Measurements from ENCODE around the gene U2SURP. TPM values are rescaled to one million over a fixed set of nuclear protein-coding genes. Genes with fewer than 3 reads are reported as not detected.
A peak's percentile ranks its signal among the peaks of the same experiment; 100 is the strongest.

The U2SURP gene
- total and polyA plus RNA-seq, 10 of the 15 experiments (the other 5 are each of a cell fraction or from before 2014, with no cell fraction given): 76.3 to 277 (median 150) TPM

DNA sequence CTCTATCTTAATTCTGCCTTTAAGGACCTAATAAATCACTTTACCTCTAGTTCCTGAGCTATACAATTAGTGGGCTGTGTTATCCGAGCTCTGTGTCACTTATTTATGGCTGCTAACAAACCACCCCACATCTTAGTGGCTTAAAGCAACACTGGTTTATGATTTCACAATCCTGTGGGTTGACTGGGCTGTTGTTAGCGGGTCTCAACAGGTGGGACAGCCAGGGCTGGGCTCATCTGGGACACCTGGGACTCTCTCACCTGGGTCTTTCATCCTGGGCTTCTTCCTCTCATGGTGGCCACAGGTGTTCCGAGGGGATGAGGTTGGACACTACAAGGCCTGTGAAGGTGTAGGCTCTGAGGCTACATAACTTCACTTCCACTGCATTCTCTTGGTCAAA is 82.4 kb downstream of the U2SURP start:
- Histone ChIP-seq H3K4me3 (no peak overlapping the region), H3K79me2 (ENCODE audit: control insufficient read depth, insufficient read depth, low read length) (no peaks in the 10 kb centered on the region), H3K9me3 (replicated peaks; ENCODE audit: control insufficient read depth, insufficient read depth, low read length) (no peaks in the 10 kb centered on the region; the same call in 2 of the 3 replicates), H3K27me3 (replicated peaks in 1 of 2; ENCODE audit: control insufficient read depth in 2 of 2, insufficient read depth in 2 of 2, low read length in 1 of 2) (no peaks in the 10 kb centered on the region), H3K27ac (ENCODE audit: control insufficient read depth, insufficient read depth) (no peak overlapping the region), H3K9ac (ENCODE audit: control insufficient read depth, insufficient read depth, low read length) (no peak overlapping the region), H3K4me2 (ENCODE audit: control insufficient read depth, insufficient read depth) (no peak overlapping the region), H3K4me1 (ENCODE audit: control insufficient read depth, insufficient read depth, low read length) (peaks cover 35% of the 10 kb centered on the region), H2AFZ (ENCODE audit: control insufficient read depth, low read depth, low read length) (peak overlapping the region; percentile 1), H4K20me1 (ENCODE audit: control insufficient read depth, insufficient read depth) (no peaks in the 10 kb centered on the region), H3K36me3 (ENCODE audit: control insufficient read depth in 2 of 2, insufficient read depth in 2 of 2, low read length in 1 of 2) (no peaks in the 10 kb centered on the region; a peak in 1 of 4 replicates)
- FAIRE-seq (no peak), DNase-seq (ENCODE audit: low read depth, low spot score) (no peak), ATAC-seq (no peak)
- TF ChIP-seq CHD4 (IDR thresholded peaks at IDR 0.05) (no peak), SMC3 (IDR thresholded peaks at IDR 0.05; ENCODE audit: borderline replicate concordance, low read length) (no peak), EGR1 (IDR thresholded peaks at IDR 0.05; ENCODE audit: borderline replicate concordance in 1 of 2, low read depth in 2 of 2, low read length in 2 of 2) (no peak), NR2C2 (IDR thresholded peaks at IDR 0.05; ENCODE audit: borderline replicate concordance, control insufficient read depth, insufficient read length, low read depth) (no peak), RB1 (IDR thresholded peaks at IDR 0.05; ENCODE audit: borderline replicate concordance) (no peak), SIN3A (IDR thresholded peaks at IDR 0.05; ENCODE audit: low read depth, low read length) (no peak), ZZZ3 (IDR thresholded peaks at IDR 0.05; ENCODE audit: control insufficient read depth, insufficient read length, low read depth) (no peak), KAT2A (conservative IDR thresholded peaks at IDR 0.05; ENCODE audit: control insufficient read depth, low read depth, low read length) (no peak), EP300 (IDR thresholded peaks at IDR 0.05; ENCODE audit: borderline replicate concordance in 1 of 2, control insufficient read depth in 1 of 2, low read depth in 2 of 2, low read length in 2 of 2) (no peak), SUPT20H (IDR thresholded peaks at IDR 0.05; ENCODE audit: borderline replicate concordance, control insufficient read depth, low read depth, low read length) (no peak), RELA (IDR thresholded peaks at IDR 0.05; ENCODE audit: borderline replicate concordance, partially characterized antibody) (no peak)
- TF ChIP-seq, protein P1, sequence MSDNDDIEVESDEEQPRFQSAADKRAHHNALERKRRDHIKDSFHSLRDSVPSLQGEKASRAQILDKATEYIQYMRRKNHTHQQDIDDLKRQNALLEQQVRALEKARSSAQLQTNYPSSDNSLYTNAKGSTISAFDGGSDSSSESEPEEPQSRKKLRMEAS (IDR thresholded peaks at IDR 0.05; ENCODE audit: low read depth, low read length): no peak
- TF ChIP-seq, protein P2, sequence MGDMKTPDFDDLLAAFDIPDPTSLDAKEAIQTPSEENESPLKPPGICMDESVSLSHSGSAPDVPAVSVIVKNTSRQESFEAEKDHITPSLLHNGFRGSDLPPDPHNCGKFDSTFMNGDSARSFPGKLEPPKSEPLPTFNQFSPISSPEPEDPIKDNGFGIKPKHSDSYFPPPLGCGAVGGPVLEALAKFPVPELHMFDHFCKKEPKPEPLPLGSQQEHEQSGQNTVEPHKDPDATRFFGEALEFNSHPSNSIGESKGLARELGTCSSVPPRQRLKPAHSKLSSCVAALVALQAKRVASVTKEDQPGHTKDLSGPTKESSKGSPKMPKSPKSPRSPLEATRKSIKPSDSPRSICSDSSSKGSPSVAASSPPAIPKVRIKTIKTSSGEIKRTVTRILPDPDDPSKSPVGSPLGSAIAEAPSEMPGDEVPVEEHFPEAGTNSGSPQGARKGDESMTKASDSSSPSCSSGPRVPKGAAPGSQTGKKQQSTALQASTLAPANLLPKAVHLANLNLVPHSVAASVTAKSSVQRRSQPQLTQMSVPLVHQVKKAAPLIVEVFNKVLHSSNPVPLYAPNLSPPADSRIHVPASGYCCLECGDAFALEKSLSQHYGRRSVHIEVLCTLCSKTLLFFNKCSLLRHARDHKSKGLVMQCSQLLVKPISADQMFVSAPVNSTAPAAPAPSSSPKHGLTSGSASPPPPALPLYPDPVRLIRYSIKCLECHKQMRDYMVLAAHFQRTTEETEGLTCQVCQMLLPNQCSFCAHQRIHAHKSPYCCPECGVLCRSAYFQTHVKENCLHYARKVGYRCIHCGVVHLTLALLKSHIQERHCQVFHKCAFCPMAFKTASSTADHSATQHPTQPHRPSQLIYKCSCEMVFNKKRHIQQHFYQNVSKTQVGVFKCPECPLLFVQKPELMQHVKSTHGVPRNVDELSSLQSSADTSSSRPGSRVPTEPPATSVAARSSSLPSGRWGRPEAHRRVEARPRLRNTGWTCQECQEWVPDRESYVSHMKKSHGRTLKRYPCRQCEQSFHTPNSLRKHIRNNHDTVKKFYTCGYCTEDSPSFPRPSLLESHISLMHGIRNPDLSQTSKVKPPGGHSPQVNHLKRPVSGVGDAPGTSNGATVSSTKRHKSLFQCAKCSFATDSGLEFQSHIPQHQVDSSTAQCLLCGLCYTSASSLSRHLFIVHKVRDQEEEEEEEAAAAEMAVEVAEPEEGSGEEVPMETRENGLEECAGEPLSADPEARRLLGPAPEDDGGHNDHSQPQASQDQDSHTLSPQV (IDR thresholded peaks at IDR 0.05): no peak
- RAD21 ChIA-PET (ENCODE audit: unreplicated experiment): interaction anchor here (1.2 kb wide), 1 partner anchor 8 kb away, joined by 3 read pairs; no protein-coding TSS in a partner anchor
- POLR2A ChIA-PET: no interaction called here
- no TSS peak for BruUV-seq (replicated peaks)
- intact Hi-C loops (cut with micrococcal nuclease; ENCODE audit: unreplicated experiment): loop anchor here (2.0 kb wide), 1 partner anchor 75 kb away; no protein-coding TSS in a partner anchor
- SMC1A ChIA-PET (ENCODE audit: uncharacterized antibody, unreplicated experiment): interaction anchor here (0.7 to 1.8 kb wide), 5 partner anchors 9 to 46 kb away, joined by 3 to 4 read pairs (median 3); partner anchors contain the start of gene CHST2
- in situ Hi-C loops (cut with MboI): no loop called here
- WGBS (ENCODE audit: insufficient coverage, insufficient replicate concordance, low lambda C conversion rate, missing lambda C conversion rate): 68% methylated on average over 3 of the region's 3 CpGs
- CTCF ChIA-PET: interaction anchor here (0.7 kb wide), 1 partner anchor 350 kb away, joined by 4 read pairs; no protein-coding TSS in a partner anchor
